ENCODE data around the gene NTRK1. TPM values are rescaled to one million over a fixed set of nuclear protein-coding genes. Genes with fewer than 3 reads are reported as not detected.

NTRK1 gene
- total RNA-seq, 1 donor from 2014 or later, result not detected

DNA sequence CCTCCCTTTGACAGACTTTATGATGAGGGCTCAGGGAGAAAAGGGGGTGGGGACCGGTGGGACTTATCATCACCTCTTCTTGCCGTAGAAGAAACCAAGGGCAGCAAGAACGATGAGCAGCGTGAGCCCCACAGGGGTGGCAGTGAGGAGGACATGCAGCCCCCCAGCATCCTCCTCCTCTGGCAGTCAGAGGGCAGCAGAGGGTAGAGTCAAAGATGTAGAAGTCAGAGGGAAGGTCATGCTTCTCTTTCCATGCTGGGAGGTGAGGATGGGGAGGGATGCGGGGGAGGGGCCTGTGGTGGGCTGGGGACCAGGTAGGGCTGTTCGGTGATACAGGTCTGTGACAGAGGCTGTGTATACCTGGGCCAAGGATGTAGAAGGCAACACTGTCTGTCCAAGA, 16.6 kb upstream of the NTRK1 start:
- TF ChIP-seq, protein P1, sequence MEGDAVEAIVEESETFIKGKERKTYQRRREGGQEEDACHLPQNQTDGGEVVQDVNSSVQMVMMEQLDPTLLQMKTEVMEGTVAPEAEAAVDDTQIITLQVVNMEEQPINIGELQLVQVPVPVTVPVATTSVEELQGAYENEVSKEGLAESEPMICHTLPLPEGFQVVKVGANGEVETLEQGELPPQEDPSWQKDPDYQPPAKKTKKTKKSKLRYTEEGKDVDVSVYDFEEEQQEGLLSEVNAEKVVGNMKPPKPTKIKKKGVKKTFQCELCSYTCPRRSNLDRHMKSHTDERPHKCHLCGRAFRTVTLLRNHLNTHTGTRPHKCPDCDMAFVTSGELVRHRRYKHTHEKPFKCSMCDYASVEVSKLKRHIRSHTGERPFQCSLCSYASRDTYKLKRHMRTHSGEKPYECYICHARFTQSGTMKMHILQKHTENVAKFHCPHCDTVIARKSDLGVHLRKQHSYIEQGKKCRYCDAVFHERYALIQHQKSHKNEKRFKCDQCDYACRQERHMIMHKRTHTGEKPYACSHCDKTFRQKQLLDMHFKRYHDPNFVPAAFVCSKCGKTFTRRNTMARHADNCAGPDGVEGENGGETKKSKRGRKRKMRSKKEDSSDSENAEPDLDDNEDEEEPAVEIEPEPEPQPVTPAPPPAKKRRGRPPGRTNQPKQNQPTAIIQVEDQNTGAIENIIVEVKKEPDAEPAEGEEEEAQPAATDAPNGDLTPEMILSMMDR (IDR thresholded peaks at IDR 0.05; ENCODE audit: insufficient read depth, low read length, poor library complexity, severe bottlenecking), result no peak
- DNase-seq (ENCODE audit: low read depth), result no peak
- H3K4me3 ChIP-seq (ENCODE audit: low read depth, low read length), result no peak overlapping the region
- H3K36me3 ChIP-seq (ENCODE audit: control insufficient read depth, insufficient read depth, low read length), result no peaks in the 10 kb centered on the region
- H3K27me3 ChIP-seq (ENCODE audit: control insufficient read depth, insufficient read depth, low read length), result peaks cover 71% of the 10 kb centered on the region

DNA sequence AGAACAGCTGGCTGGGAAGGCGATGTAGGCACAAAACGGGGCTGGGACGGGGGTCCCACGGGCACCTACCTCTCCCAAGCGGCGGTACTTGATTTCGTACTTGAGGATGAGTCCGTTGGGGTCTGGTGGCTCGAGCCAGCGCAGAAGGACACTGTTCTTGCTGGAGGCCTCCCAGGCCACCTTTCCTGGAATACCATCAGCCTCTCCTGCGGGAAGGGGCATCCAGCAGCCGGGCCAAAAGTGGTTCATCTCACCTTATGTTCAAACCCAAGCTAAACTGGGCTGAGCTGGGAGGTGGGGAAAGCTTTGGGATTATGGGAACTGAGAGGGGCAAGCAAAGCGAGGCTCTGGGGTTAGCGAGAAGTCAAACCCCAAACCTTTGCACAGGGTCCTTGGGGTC, 16.0 kb upstream of the NTRK1 start:
- no peak for DNase-seq (ENCODE audit: low read depth)
- peaks cover 76% of the 10 kb centered on the region for H3K27me3 ChIP-seq (ENCODE audit: control insufficient read depth, insufficient read depth, low read length)
- H3K36me3 ChIP-seq (ENCODE audit: control insufficient read depth, insufficient read depth, low read length), result no peaks in the 10 kb centered on the region
- TF ChIP-seq, protein P1 (IDR thresholded peaks at IDR 0.05; ENCODE audit: insufficient read depth, low read length, poor library complexity, severe bottlenecking), result no peak
- H3K4me3 ChIP-seq (ENCODE audit: low read depth, low read length), result no peak overlapping the region

DNA sequence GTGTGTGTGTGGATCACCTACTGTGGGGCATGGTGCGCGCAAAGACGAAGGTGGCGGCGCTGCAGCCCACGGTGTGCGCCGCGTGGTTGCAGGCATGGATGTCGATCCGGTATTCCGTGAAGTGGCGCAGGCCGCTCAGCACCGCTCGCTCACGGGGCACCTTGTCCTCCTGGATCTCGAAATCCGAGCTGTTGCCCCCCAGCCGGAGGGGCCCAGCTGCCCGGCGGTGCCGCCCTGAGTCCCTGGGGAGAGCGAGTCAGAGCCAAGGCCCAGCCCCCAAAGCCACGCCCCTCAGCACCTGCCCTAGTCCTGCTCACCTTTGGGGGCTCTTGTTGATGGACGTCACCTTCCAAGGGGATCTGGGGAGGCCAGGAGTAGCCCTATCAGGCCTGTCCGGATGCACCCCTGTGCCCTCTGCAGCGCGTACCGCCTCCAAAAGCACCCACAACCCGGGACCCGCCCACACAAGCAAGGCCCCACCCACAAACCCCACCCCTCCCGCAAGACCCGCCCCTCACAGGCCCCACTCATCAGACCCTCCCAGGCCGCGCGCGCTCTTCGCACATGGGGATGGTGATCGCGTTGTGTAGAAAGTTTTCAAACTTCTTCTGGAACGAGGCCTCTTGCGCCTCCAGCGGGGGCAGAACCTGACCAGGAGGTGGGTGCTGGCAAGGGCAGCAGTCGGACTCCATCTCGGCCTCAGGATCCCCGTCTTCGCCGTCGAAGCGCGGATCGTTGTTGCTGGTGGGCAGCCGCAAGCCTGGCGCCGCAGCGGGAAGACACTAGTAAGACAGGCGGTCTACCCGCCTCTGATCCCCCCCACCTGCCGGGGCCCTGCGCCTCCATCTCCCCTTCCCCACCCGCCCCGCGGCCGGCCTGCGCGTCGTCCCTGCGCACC, 15.4 kb upstream of the NTRK1 start:
- no peak overlapping the region for H3K4me3 ChIP-seq (ENCODE audit: low read depth, low read length)
- DNase-seq (ENCODE audit: low read depth), result no peak
- H3K36me3 ChIP-seq (ENCODE audit: control insufficient read depth, insufficient read depth, low read length), result no peaks in the 10 kb centered on the region
- H3K27me3 ChIP-seq (ENCODE audit: control insufficient read depth, insufficient read depth, low read length), result peaks cover 79% of the 10 kb centered on the region
- TF ChIP-seq, protein P1 (IDR thresholded peaks at IDR 0.05; ENCODE audit: insufficient read depth, low read length, poor library complexity, severe bottlenecking), result no peak

DNA sequence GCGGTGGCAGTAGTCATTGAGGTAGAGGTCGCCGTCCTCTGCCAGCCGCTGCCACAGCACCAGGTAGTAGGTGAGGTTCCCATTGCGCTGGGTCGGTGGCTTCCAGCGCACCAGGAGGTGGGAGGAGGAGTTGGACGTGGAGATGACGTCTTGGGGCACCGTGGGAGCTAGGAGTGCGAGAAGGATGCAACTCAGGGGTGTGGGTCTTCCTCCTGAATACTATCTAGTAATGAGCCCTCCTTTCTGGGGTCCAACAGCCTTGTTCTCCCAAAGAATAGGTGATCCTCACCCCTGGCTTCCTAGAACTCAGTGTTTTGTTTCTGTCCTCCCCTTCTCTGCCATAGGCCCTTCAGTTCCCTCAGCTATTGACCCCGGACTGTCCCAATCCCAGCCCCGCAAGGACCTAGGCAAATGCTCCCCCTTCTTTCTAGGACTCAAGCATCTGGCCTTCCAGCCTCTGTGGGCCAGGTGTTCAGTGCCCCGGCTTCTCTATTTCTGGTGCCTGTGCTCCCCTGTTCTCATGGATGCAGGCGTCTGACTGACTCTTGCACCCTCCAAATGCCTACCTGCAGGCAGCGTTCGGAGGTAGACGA, 14.6 kb upstream of the NTRK1 start:
- TF ChIP-seq, protein P1 (IDR thresholded peaks at IDR 0.05; ENCODE audit: insufficient read depth, low read length, poor library complexity, severe bottlenecking), result no peak

DNA sequence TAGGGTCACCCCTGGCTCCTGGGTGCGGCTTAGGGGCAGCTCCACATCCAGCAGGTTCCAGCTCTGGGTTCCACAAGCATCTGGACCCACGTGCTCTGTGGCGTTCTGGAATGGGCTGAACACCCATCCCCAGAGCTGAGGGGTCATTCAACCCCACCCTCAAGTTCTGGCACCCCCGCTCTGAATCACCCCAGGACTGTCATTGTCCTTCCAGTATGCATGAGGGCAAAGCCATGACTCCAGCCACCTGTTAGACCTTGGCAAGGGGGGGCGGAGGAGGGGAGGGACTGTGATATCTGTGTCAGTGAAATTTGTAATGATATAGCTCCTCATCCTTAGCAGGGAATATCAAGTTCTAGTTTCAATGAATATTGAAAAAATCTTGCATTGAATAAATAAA, 14.0 kb upstream of the NTRK1 start:
- Histone ChIP-seq H3K4me3 (ENCODE audit: low read depth, low read length) (no peak overlapping the region), H3K36me3 (ENCODE audit: control insufficient read depth, insufficient read depth, low read length) (no peaks in the 10 kb centered on the region), H3K27me3 (ENCODE audit: control insufficient read depth, insufficient read depth, low read length) (peaks cover 75% of the 10 kb centered on the region)
- TF ChIP-seq, protein P1 (IDR thresholded peaks at IDR 0.05; ENCODE audit: insufficient read depth, low read length, poor library complexity, severe bottlenecking), result no peak
- no peak for DNase-seq (ENCODE audit: low read depth)

More for the DNA sequence above, 14.6 kb upstream of the NTRK1 start:
- Histone ChIP-seq H3K36me3 (ENCODE audit: control insufficient read depth, insufficient read depth, low read length) (no peaks in the 10 kb centered on the region), H3K4me3 (ENCODE audit: low read depth, low read length) (no peak overlapping the region), H3K27me3 (ENCODE audit: control insufficient read depth, insufficient read depth, low read length) (peaks cover 75% of the 10 kb centered on the region)
- DNase-seq (ENCODE audit: low read depth), result no peak

All from kidney epithelial cell (primary cell).